ENCODE results near the gene TMUB1.

TMUB1 gene

DNA sequence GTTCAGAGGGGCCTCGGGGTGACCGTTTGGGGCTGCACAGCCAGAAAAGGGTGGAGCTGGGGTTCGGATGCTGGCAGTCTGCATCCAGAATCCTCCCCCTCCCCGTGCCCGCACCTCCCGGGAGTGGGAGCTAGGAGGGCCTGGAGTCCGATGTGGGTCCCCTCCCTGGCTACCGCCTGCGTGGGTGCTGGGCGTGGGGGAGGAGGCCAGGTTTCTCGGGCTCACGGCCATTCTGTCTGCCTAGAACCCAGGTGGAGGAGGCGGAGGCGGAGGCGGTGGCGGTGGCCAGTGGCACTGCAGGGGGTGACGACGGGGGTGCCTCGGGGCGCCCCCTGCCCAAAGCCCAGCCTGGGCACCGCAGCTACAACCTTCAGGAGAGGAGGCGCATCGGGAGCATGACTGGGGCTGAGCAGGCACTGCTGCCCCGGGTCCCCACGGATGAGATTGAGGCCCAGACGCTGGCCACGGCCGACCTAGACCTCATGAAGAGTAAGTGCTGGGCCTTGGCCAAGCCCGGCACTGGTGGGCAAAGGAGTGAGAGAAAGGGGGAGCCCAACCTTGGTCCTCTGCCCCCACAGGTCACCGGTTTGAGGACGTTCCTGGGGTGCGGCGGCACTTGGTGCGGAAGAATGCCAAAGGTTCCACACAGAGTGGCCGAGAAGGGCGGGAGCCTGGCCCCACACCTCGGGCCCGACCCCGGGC, 16.9 kb downstream of the TMUB1 start:
- no peak for DNase-seq

DNA sequence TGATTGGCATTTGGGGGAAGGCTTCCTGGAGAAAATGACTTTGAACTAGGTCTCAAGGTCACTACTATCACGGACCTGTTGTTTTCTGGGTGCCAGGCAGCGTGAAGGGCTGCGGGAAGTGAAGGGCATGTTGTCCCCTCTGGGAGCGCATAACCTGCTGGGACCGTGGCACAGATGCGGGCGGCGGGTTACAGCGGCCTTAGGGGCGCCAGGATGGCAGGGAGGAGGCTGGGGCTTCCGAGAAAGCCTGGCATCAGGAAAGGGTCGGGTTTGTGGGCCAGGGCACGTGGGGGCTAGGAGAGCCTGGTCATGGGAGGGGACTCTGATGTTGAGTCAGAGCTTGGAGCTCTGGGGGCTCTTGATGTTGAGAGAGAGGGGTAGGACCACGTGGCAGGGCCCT, 17.8 kb downstream of the TMUB1 start:
- DNase-seq = no peak

DNA sequence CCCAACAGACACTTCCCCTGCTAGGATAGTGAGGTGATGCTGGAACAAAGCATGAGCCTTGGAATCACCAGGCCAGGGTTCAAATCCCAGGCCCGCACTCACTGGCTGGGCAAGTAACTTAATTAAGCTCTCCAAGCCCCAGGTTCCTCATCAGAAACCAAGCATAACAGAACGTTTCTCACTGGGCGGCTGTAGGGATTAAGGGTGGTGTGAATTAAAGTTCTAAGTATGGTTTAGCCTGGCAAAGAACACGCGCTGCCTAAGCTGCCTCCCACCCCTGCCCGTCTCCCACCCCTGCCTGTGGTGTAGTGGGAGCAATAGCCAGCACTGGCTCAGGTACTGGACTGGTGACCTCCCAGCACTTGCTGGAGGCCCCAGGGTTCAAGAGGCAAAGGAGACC, 18.3 kb downstream of the TMUB1 start:
- DNase-seq = no peak

DNA sequence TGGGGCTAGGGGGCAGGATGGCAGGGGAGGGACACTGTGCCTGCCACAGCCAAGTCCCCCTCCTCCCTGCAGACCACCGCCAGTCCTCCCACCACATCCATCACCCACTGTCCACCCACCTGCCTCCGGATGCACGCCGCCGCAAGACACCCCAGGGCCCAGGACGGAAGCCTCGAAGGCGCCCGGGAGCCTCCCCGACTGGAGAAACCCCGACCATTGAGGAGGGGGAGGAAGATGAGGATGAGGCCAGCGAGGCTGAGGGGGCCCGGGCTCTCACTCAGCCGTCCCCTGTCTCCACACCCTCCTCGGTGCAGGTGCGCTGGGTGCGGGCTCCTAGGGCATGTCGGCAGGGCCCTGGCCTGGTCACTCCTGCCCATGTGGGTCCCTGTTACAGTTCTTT, 18.8 kb downstream of the TMUB1 start:
- DNase-seq = no peak

DNA sequence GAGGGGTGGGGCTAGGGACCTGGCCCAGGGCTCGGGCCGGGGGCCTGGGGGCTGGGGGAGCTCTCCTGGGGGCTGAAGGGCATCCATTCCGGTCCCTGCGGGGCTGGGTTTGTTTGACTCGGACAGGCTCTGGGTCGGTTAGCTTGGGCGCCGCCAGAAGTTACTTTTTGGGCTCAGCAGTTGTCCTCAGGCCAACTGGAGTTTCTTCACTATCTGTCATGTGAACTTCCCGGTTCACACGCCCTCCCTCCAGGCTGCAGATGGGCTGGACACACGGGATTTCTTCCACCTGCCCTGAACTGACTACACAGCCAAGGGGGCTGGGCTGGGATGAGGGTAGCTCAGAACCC, 20.1 kb downstream of the TMUB1 start:
- DNase-seq = no peak

DNA sequence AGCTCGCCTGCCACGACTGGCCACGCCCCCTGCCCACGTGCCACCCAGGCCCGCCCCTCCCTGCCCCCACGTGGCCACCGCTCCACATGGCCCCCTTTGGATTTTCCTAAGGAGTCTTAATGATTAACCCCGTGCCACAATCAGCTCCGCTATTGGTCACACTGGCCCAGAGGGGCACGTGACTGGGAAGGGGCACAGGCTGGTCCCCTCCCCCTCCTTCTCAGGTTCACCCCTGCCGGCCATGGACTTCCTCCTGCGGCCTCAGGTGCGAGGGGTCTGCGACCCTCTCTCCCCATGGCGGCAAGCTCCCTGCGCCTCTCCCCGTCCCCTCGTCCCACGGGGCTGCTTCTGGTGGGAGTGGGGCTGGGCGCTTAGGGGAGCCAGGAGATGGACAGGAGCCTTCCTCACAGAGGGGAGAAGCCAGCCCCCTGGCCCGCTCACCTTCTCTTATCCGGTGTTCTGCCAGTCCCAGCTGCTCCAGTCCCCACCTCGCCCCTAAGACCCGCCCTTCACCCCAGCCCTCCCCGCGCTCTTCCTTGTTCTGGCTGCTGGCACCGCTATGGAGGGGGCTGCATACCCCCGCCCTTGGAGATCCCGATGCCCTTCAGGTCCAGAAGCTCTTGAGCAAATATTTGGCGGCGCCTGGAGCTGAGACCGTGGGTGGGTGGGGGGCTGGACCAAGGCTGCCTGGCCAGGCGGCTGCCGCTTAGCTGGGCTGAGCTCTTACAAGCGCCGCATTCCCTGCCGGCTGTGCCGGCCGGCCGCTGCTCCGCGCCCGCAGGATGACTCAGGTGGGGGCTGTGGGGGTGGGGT, 20.7 kb downstream of the TMUB1 start:
- DNase-seq = no peak

DNA sequence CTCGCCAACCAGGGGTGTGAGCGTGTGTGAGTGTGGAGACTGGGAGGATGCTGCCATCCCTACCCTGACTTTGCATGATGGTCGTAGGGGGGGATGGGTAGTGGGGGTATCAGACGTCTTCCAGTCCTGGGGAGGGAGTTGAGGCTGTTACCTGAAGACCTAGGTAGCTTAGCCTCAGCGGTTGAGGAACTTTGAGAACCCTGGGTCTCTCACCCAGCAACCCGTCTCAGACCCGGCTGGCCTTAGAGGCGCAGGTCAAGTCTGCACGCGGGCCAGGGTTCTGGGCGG, 21.2 kb downstream of the TMUB1 start:
- no peak for DNase-seq

DNA sequence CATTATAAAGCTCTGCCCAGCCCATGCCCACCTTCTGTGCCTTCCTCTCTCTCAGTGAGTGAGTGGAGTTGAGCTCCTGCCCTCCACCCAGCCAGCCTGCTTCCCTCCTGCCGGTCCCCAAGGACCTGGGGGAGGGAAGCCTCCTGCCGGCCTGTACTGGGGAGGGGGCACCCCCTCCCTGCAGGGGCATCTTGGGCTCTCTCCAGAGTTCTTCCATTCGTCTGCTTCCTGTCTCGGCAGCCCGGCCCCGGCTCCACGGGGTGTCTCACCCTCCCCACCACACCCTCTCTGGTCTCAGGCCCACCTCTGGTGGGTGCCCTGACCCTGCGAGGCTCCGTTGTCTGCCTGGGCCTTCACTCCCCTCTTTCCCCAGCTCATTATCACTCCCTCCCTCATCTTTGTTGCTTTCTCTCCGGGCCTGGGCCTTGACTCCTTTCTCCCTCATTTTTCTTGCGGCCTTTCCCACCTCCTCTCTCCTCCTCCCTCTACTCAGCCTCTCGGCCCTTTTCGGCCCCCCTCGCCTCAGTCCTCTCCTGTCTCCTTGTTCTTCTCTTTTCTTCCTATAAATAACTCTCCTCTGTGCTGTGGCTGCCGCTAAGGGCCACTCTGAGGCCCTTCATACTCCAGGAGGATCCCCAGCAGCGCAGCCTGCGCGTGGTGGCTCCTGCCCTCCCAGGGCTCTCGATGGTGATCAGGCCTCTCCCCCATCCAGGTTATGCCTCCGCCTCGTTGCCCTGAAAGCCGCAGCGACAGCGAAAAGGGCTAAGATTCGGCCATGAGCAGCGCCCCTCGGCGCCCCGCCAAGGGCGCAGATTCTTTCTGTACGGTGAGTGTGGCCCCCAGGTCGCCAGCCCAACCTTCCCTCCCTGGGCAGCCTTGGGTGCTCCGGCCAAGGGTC, 21.8 kb downstream of the TMUB1 start:
- DNase-seq = no peak

DNA sequence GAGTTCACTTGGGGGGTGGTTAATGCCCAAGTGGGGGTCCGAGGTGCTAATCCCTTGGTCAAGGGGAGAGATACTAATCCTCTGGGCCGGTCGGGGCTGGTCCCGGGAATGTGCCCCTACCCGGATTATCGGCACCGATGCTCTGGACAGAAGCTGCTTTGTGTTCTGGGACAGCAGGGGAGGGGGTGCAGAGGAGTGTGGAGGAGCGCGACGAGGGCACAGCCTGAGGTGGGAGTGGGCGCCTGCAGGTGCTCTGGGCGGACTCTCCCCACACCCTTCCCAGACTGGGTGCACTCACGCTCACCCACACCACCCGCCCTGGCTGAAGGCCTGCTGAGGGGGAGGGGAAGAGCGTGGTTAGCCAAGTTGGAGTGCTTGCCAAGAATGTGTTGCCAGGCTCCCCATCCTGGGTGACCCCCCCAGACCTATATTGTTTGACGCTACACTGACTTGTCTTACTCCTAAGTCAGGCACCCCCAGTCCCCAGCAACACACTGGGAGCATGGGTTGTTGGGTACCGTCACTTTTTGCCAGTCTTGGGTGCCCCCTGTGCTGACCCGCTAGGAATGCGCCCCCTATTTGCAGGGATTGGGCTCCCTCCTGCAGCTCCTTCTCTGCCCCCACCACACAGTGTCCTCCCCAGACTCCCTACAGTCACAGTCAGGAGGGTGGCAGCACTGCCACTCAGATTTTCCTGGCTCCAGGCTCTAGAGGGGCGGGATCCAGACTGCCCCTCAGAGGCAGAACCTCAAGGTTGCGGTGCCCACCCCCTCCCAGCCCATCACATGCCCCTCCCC, 22.7 kb downstream of the TMUB1 start:
- no peak for DNase-seq

DNA sequence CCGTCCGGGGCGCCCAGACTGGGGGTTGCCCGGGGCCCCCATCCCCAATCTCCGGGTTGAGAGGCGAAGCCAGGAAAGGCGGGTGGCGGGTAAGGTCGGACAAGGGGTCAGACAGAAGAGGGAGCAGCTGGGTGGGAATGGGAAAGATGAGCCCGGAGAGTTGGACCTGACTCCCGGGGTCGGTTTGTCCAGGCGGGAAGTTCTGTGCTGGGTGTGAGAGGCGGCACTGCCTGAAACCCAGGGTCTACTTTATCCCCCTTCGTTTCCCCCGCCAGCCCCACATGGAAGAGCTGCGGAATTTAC, 23.2 kb downstream of the TMUB1 start:
- no peak for DNase-seq

DNA sequence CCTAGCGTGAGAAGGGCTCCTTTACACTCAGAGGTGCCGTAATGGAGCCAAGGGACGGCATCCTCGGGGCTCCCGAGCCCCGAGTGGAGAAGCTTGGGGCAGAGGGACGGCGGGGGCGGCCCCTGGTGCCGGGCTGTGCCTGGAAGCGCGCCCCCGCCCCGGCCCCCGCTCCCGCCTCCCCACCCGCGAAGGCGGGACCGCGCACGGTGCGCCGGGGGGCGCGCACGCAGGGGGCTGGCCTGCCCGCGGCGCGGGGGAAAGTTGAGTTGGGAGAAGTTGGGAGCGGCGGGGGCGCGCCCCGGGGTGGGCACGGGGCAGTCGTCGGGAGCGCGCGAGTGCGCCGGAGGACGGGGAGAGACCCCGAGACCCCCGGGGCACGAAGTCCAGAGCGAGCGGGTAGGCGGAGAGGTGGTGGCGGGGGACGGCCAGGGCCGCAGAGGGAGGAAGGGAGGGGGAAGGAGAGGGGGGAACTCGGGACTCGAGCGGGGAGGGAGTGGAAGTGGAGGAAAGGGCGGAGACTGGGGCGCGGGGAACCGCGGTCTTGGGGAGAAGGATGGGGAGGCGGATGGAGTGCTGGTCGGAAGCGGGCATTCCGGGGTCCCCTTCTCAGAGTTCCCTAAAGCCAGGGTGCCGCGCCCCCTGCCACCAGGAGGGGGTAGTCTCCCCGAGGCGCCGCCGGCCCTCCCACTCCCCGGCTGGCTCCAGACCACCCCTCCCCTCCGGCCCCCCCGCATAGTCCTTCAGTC, 23.8 kb downstream of the TMUB1 start, which contains the start of gene SLC4A2:
TSS of gene SLC4A2 (plus strand) at position 223 of the 746 bp plus-strand sequence. CDS start 2,399 bp downstream, outside the sequence.
- DNase-seq = no peak

DNA sequence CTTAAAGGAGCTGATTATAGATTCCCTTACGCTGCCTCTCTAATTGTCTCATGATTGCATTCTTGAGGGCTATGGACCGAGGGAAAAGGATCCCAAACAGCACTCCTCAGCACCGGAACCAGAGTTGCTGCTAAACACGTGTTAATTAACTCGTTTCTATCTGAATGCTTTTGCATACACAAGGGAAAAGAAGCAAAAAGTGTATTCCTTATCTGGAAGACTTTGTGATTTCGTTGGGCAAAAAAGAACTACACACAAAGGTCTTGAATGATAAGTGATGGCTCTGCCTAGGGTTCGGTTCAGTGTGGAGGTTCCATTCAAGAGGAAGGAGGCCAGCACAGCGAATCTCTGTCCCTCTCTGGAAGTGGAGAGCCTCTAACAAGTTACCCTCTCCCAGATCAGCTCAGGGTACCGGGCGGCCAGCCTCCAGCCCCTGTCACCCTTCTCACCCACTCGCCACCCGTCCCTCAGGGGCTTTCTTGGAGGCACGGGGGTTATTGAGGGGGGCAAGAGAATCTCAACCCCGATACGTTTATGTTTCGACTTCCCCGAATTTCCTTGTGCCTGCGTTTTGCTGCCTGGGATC, 24.4 kb downstream of the TMUB1 start:
- no peak for DNase-seq

DNA sequence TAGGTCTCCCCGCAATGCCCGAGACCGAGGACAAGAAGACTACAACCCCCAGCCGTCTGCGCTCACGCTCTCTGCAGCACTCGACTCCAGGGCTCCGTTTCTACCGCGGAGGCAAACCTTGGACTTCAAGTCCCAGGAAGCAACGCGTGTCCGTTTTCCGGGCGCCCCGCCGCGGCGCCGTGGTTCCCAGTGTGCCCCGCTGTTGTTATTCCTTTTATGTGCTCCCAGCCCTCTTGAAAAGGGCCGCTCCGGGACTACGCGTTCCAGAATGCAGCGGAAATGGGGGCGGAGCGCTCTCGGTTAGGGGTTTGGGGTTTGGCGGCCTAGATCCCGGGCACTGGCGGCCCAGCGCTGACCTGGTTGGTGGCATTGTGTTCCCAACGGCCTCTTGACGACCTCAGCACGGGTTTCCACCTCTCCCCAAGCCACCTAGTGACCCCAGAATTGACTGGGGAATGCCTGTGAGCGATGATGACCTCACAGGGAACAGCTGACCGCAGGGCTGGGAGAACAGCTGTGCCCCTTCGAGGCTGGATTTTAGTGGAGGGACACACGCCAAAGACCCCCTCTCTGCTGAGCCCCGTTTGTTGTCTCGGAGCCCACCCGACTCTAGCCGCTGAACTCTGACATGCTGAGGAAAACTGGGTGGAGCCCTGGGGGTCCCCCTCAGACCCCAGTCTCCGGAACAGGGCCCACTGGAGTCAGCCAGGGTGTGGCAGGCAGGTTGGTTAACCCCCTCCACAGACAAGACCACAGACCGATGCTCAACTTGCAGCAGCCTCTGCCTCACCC, 25.1 kb downstream of the TMUB1 start:
- peak; percentile 92 for DNase-seq

DNA sequence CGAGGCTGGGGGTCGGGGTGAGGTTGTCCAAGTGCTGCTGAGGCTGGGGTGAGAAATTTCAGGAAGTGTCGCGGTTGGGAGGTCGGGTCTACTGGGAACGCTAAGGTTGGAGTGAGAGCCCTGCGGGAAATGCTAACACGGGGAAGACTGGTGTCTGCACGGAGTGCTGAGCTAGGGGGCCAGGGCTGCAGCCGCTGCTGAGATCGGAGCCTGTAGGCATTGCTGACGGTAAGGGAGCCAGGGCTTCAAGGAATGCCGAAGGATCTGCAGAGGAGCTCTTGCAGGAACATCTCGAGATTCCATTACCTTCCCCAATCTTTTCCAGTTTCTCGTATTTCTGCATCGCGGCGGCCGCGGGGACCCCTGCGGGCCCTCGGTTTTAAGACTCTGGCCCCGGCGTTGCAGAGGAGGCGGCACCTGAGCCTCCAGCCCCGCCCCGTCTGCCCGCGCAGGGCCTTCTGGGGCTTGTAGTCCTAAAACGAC, 25.7 kb downstream of the TMUB1 start, which contains the start of gene CDK5:
TSS of gene CDK5 (minus strand) at position 392 of the 483 bp plus-strand sequence. CDS start at position 343, 49 bp downstream.
- DNase-seq = no peak

DNA sequence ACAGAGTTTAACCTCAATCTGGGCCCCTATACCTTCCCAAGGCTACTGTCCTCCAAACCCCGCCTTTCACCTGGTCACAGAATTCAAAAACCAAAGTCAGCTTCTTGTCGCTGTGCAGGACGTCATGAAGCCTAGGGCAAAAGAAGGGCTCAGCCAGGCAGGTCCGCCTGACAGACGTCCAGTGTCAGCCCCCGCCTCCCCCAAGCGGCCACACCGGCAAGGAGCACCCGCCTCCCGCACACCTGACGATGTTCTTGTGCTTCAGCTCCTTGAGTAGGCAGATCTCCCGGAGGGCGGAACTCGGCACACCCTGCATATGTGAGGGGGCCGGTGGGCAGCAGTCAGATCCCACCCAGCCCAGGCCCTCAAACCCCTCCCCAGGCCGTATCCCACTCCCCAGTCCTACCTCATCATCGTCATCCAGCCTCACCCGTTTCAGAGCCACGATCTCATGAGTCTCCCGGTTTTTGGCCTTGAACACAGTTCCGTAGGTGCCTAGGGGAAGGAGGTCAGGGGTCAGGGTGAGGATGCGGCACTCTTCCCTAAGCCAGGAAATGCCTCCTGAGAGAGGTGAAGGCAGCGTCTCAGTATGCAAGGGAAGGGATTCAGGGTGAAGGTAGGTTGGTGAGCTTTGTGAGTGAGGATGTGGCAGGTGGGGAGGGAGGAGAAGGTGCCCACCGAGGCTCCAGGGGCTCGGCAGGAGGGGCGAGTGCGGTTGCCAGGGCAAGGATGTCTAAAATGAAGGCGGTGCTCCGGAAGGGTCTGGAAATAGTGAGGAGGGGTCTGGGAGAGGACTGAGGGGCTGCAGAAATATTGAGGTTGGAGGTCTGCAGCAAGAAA, 26.4 kb downstream of the TMUB1 start:
- DNase-seq = no peak

DNA sequence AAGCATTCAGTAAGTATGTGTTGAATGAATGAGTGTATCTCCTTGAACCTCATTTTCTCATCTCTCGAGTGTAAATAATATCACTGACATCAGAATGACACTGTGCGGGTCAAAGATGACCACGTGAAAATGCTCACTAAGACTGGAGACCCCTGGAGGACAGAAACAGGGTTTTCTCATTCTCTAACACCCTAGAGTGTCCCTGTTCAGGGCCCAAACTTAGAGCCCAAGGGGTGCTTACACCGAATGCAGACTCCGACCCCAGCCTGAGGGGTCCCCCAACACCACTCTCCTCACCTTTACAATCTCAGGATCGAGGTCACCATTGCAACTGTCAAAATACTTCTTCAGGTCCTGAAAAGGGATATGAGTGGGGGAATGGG, 27.0 kb downstream of the TMUB1 start:
- DNase-seq = no peak

DNA sequence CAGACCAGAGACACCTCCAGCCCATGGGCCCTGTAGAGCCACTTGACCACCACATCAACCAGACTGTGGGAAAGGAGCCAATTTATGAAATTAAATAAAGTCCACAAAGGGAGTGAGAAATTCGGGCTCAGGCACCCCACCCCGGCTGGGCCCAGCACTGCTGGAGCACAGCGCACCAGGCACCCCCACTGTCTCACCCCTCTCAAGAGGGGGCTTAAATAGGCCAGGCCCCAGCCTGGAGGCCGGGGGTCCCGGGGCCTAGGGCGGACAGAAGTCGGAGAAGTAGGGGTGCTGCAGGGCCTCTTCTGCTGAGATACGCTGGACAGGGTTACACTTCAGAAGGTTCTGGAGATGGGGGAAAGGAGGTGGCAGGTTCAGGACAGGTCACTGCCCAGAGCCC, 29.5 kb downstream of the TMUB1 start:
- no peak for DNase-seq

DNA sequence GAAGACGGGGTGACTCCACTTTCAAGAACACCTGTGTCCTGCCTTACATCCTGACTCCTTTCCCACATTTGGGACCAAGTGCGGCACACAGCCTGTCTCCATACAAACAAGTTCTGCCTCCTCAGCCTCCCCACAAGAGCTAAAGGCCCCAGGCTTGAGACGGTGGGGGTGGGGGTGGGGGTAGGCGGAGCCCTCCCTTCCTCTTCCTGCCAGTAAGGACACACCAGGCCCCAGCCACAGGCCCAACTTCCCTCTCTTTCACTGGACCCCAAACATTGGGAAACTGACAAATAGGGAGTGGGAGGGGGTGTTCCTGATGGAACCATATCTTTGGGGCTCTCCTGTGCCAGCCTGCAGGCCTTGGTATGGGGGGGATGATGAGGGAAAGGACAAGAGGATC, 30.2 kb downstream of the TMUB1 start:
- DNase-seq = no peak

DNA sequence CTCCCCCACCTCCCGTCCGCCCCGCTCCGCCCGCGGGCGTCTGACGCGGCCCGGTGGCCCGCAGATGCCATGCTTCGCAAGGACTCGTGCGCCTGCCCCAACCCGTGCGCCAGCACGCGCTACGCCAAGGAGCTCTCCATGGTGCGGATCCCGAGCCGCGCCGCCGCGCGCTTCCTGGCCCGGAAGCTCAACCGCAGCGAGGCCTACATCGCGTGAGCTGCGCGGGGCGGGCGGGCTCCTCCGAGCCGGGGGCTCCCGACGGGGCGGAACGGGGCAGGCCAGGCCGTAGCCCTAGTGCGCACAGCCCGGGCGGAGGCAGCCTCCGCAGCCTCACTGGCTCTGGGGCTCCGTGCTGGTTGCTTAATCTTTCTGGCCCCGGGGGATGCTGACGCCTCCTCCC, 32.2 kb downstream of the TMUB1 start:
- no peak for DNase-seq

DNA sequence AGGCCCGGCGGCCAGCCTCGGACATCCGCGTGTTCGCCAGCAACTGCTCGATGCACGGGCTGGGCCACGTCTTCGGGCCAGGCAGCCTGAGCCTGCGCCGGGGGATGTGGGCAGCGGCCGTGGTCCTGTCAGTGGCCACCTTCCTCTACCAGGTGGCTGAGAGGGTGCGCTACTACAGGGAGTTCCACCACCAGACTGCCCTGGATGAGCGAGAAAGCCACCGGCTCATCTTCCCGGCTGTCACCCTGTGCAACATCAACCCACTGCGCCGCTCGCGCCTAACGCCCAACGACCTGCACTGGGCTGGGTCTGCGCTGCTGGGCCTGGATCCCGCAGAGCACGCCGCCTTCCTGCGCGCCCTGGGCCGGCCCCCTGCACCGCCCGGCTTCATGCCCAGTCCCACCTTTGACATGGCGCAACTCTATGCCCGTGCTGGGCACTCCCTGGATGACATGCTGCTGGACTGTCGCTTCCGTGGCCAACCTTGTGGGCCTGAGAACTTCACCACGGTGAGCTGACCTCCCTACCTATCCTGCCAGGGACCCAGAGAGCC, 34.3 kb downstream of the TMUB1 start:
- no peak for DNase-seq

Data from NCI-H524 treated with DMSO at 0.1 percent for 48 hours (cell line).